ENCODE results near the gene XYLT1. TPM values are rescaled to one million over a fixed set of nuclear protein-coding genes. Genes with fewer than 3 reads are reported as not detected.

The XYLT1 gene
- total RNA-seq, 1 donor from 2014 or later = 1.8 TPM

DNA sequence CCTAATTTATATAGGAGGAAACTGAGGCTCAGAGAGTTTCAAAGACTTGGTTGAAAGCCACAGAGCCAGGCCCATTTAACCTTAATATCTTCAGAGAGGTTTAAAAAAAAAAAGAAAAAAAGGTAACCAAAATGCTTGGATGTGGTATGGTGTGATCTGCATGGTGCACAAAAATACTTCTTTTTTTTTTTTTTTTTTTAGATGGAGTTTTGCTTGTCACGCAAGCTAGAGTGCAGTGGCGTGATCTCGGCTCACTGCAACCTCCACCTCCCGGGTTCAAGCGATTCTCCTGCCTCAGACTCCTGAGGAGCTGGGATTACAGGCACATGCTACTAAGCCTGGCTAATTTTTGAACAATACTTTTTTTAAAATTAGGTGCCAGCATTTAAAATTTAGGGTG is 101.8 kb downstream of the XYLT1 start:
- no peak for ATAC-seq
- intact Hi-C loops (cut with DNase I) = no loop called here
- DNase-seq (ENCODE audit: missing footprints) = no peak

DNA sequence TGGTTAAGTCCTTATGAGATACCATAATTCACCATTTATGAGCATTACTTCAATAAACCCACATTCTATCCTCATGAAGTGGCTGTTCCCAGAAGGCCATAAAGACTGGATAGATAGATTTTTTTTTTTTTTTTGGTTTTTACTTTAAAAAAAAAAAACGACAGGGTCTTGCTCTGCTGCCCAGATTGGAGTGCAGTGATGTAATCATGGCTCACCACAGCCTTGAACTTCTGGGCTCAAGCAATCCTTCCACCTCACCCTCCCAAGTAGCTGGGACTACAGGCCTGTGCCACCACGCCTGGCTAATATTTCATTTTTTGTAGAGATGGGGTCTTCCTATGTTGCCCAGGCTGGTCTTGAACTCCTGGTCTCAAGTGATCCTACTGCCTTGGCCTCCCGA is 102.3 kb downstream of the XYLT1 start:
- intact Hi-C loops (cut with DNase I) = no loop called here
- ATAC-seq (no peak), DNase-seq (ENCODE audit: missing footprints) (no peak)

DNA sequence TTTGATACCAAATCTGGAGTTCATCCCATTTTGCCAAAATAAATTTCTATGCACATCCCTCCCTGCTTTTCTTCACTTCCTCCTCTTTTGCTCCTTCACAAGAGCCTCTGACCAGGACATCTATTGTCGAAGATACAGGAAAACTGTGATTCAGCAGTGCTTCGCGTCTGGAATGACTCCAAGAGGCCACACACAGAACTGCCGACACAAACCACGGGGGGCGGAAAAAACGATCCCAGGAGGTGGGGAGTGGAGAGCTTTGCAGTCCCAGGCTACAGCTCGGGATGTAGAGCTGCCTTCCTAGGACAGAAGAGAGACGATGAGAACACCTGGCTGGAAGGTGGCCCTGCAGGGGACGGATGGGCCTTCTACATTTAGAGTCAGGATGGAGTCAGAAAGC is 102.8 kb downstream of the XYLT1 start:
- intact Hi-C loops (cut with DNase I) = no loop called here
- ATAC-seq (no peak), DNase-seq (ENCODE audit: missing footprints) (no peak)

DNA sequence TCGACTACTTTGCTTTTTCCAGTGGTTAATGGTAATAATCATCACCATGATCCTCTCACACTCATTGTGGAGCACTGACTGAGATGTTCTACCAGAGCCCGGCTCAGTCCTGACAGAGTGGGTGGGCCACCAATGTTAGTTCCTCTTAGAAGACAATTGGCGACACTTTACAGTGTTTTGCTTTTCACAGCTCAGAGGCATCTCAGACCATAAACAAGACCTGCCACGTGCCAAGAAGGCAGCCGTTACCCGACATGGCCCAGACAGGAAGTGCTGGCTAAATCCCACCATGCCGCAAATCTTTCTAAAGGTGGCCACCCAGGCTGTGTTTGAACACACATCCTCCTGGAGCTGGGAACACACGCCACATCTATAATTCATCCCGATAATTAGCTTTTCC is 103.7 kb downstream of the XYLT1 start:
- ATAC-seq (no peak), DNase-seq (ENCODE audit: missing footprints) (no peak)

DNA sequence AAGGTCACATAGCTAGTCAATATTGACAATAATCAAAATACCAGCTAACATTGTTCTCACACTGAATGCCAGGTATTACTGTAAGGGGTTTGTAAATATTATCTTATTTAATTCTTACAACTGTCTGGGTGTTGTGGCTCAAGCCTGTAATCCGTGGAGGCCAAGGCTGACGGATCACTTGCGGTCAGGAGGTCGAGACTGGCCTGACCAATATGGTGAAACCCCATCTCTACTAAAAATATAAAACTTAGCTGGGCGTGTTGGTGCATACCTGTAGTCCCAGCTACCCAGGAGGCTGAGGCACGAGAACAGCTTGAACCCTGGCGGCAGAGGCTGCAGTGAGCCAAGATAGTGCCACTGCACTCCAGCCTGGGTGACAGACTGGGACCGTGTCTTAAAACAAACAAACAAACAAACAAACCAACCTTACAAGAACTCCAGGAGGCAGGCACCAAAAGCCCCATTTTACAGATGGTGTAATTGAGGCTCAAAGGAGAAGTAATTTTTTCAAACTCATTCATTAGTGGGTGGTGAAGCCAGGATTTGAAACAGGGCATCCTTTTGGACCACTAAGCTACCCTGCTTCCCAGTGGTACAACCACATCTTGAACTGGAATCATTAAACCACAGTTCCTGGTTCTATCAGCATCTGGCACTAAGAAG is 104.3 kb downstream of the XYLT1 start:
- ATAC-seq (no peak), DNase-seq (ENCODE audit: missing footprints) (no peak)
- intact Hi-C loops (cut with DNase I) = no loop called here

More for the DNA sequence above, 103.7 kb downstream of the XYLT1 start:
- intact Hi-C loops (cut with DNase I) = no loop called here

DNA sequence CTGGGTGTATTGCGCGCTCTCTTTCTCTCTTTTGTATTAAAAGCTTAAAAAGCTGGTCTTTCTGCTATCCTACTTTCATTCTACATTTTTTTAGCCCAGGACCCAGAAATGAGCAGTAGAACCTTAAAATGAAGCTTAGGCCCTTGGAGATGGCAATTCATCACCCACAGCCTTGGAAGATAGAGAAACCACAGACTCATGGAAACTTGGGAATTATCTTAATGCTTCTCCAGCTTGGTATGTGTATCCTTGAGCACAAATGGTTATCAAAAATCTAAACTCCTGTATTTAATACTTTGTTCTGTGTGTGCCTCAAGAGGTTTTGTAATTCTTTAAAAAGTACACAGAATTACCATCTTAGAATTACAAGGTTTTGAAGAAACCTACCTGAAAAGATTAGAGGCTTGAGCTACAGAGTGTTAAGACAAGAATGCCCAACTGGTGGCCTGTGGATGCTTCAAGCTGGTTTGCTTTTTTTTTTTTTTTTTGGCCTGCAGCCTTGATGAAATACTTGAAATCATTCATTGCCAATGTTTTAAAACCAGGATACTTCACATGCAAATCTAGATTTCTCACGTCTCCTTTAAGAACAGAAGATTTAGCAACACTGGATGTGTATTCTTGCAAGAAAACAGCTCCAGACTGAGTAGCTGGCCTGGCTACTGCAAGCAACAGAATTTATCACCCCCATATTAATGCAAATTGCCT is 105.0 kb downstream of the XYLT1 start:
- ATAC-seq = no peak
- intact Hi-C loops (cut with DNase I) = no loop called here

DNA sequence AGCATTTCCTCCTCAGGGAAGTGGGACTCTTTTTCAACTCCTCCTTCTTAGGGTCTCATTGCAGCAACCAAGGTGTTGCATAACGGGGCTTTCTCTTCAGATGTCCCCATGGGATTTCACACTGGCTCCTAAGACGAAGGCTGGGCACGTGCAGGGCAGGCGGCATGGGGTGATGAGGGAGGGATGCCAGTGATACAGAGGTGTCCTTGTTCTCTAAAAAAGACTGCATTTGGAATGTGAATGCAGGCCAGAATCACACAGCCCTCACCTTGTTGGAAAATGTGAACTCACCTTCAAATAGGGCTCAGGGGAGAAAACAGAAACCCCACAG is 105.6 kb downstream of the XYLT1 start:
- no peak for DNase-seq (ENCODE audit: missing footprints)
- intact Hi-C loops (cut with DNase I) = no loop called here
- no peak for ATAC-seq

More for the DNA sequence above, 105.0 kb downstream of the XYLT1 start:
- DNase-seq (ENCODE audit: missing footprints) = no peak

DNA sequence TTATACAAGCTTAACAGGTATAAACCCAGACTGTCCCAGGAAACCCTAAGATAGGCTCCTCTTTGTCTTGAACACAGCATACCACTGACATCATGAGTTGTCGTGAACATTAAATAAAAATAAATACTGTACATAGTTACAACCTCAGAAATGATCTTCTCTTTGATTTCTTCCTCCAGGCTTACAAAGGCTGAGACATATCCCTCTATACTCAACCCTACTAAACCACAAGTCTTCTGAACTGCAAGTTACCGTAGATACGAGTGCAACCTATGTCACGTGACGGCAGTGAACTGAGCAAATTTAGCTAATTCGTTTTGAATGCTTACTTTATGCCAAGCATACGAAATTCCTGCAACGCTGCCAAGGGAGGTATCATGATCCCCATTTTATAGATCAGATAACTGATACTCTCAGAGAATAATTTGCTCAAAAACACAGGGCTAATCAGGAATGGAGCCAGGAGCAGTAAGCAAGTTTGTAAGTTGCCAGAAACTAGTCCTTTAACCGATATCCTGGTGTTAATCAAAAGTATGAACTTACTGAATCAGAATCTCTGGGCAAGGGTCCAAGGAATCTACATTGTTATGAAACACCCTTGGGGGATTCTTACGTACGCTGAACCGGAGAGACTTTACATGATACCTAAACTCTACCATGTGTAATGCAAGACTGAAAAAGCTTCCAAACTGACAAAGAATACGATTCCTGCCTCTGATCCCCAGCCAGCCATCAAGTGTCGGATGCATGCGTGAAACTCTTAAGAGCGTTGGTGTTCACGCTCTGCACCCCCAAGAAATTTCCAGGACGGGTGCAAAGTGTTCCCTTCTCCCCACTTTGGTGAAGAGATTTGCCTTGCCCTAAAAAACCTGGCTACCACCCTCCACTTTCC is 106.2 kb downstream of the XYLT1 start:
- DNase-seq (ENCODE audit: missing footprints) (no peak), ATAC-seq (no peak)
- intact Hi-C loops (cut with DNase I) = no loop called here

DNA sequence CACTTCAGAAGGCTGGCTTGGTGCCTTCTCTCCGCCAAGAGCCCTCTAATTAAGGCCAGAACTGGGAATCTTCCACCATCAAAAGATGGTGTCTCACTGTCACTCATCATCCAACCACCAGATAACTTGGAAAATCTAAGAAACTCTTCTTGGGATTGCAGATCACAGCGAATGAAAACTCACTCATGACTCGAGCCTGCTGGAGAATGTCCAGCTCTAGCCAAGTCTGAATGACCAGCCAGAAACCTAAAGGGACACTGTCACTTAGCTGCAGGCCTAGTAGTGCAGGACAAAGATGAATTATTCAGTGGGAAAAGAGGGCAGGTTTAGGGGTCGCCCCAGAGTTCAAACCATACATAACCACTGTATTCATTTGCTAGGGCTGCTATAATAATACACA is 107.8 kb downstream of the XYLT1 start:
- intact Hi-C loops (cut with DNase I) = no loop called here
- no peak for DNase-seq (ENCODE audit: missing footprints)
- no peak for ATAC-seq

DNA sequence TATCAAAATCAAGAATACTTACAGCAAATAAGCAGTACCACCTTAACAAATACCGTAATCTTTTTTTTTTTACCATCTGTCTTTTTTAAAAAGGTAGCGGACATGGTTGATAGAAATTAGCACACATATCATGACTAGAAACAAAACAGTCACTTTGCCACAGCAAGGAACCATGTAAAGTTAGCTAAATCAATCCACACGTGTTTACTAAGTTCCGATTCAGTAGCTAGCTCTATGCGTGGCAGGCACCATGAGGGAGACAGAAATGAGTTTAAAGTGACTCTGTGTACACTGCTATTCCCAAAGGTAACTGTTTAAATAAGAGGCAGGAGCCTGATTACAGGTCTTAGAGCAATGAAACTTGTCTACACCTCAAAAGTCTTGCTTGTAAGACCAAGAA is 108.6 kb downstream of the XYLT1 start:
- no peak for ATAC-seq
- no peak for DNase-seq (ENCODE audit: missing footprints)
- intact Hi-C loops (cut with DNase I) = no loop called here

DNA sequence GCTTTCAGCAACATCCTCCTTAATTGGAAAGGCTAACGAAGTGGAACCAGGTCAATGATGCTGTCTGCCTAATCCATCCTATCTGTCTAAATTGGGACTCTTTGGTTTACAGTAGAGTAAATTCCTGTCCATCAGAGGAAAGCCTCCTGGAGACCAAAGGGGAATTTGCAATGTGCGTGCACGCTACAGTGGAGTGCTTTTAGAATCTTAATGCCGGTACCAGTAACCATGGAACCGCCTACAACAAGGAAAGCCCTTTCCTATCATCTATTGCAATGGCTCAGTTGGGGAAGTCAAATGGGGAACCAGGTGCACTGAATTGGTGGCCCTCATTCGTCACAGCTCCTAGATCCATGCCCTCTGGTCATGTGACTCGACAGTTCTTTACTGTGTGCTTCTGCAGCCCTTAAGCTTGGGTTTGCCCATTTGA is 110.1 kb downstream of the XYLT1 start:
- intact Hi-C loops (cut with DNase I) = no loop called here
- DNase-seq (ENCODE audit: missing footprints) (no peak), ATAC-seq (peak; percentile 30)

DNA sequence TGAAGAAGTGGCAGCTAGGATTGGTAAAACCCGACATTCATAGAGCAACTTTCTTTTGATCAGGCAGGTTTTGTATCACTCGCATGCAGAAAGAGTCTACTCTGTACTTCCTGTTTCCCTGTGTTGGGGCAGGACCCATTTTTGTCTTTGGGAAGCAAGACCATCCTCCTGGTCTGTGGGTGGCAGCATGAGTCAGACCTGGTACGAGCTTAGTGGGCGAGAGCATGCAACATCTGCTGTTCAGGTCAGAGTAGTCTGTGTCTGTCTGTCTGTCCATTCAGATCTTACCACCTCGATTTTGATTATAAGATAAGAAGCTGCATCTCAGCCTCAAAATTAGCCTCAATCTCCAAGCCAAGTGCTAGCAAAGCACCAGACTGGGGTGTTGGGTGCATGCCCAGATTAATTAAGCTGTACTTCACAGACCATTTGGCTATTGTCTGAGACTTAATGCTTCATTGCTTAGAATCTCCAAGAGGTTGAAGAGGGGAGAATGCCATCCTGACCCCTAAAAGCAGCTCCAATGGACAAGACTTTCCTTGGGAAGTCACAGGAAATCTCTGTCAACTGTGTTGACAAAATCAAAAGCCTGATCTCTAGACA is 110.9 kb downstream of the XYLT1 start:
- intact Hi-C loops (cut with DNase I) = no loop called here
- no peak for DNase-seq (ENCODE audit: missing footprints)
- no peak for ATAC-seq

DNA sequence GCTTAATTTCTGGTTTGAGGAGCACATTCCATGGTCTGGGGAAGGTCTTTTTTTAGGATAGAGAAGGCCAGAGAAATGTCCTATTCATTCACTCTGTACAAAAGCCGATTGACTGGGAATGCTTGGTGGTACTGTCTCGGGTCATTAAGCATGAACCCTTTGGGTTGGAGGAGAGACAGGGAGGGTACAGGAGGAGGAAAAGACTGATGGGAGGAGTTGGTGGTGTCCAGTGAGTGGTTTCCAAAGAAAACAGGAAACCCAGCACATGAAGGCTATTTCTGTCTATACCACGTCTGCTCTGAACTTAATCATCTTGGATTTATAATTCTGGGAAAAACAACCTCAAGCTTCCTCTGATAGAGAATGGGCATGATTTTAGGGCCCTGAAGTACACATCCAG is 111.9 kb downstream of the XYLT1 start:
- intact Hi-C loops (cut with DNase I) = no loop called here
- ATAC-seq (no peak), DNase-seq (ENCODE audit: missing footprints) (no peak)

DNA sequence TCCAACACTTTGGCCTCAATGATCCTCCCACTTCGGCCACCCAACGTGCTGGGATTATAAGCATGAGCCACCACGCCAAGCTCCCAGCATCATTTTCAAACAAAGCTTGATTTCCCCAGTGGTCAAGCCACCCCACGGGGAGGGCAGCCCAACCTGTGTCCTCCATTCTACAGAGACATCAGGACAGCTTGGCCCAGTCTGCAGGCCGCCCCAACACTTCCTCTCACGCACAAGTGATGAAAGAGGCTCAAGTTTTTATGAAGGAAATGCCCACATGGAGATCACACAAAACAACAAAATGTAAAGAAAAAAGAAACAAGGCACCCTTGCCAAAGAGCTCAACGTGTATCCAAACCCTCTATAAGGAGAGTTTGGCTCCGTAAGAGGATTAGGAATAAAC is 112.4 kb downstream of the XYLT1 start:
- DNase-seq (ENCODE audit: missing footprints) = no peak
- ATAC-seq = no peak
- intact Hi-C loops (cut with DNase I) = no loop called here

DNA sequence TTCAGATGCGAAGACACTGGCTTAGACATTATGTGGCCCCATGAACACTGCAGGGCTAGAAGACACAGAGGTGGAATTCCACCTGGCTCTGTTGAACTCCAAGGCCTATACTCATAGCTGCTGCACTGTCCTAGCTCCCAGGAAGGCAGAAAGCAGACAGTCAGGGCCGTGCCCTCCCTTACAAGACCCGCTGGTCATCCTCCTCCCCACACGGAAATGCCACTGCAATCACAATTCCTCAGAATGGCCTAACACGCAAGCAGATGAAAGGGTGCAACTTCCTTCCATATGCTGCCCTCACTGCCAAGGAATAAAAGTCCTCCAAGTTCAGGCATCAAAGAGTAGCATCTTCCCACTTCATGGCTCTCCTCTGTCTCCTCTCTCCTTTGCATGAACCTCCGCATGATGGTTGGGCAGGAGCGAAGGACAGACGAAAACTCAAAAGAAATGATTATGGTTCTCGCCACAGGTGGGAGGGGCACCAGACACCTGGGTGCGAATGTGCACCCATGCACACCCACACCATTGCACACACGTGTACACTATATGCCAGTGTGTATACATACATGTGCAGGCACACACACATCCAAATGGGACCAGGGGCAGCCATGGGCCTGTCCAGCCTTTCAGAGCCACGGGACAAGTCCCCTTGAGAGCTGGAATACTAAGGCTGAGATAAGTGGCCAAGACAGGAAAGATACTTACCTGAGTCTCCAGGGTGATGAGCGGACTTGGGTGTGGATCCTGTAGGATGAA is 113.3 kb downstream of the XYLT1 start:
- ATAC-seq = no peak
- no peak for DNase-seq (ENCODE audit: missing footprints)
- intact Hi-C loops (cut with DNase I) = no loop called here

DNA sequence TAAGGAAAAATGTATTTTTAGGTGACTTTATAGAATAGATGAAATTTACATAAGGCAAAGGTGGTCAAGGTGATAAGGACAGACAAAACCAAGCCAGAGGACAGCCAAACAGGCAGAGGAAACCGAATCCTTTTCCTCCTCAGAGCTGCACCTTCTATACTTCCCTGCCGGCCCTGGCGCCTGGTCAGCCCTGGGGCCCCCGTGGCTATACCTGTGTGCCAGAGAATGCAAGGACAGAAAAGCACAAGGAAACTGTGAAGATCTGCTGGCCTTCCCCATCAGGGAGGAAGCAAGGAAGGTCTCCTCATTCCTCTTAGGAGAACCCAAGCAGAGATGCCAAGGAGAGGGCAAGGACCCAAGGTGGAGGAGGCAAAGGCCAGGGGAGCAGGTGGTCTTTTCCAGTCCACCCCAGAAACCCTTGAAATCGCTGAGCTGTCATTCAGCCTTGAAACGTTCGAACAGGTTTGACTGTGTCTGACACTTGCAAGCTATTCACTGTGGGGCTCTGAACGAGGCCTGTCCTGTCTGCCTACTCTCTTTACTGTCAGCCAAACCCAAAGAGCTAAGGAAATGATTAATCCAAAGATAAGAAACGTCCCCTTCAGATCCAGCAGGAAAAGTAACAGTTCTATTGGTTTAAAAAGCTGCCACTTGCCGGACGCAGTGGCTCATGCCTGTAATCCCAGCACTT is 114.4 kb downstream of the XYLT1 start:
- DNase-seq (ENCODE audit: missing footprints) (no peak), ATAC-seq (no peak)
- intact Hi-C loops (cut with DNase I) = no loop called here

DNA sequence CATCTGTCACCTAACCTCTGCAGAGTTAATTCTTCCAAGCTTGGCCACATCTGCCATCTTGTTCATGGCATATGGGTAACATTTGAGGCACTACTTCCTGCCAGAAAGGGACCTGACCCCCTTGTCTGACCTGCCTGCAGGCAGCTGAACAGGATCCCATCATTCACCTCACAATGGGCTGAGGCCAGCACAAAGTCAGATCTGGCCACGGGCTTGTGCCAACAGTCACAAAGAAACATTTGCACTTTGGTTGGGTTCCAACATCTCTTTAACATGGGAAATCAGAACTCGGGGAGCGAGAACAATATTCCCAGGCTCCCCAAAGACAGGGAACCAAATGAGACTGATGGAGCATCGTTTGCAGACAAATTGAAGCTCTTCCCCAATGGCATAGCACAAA is 116.1 kb downstream of the XYLT1 start:
- intact Hi-C loops (cut with DNase I) = no loop called here
- DNase-seq (ENCODE audit: missing footprints) (no peak), ATAC-seq (no peak)

DNA sequence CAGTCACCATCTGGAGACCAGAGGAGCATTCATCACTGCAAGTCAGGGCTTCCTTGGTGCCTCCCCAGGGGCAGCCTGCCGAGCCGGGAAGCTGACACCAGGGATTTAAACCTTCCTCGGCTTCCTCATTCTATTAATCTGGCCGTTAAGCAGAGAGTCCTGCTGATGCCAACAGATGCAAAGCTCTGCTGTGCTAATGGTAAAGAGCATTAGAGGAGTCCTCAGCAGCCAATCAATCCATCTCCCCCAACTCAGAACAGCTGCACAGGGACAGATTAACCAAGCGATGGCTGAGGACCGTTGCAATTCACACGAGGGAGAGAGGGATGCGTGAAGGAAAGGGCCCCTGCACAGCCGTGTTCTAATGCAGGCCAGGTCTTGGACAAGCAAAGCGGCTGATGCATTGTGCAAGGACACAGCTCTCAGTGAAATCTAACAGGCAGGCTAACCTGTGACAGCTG is 116.6 kb downstream of the XYLT1 start:
- intact Hi-C loops (cut with DNase I) = no loop called here
- ATAC-seq (peak; percentile 49), DNase-seq (ENCODE audit: missing footprints) (no peak)
